ENCODE results near the gene ACAN. TPM values are rescaled to one million over a fixed set of nuclear protein-coding genes. Genes with fewer than 3 reads are reported as not detected.
A peak's percentile ranks its signal among the peaks of the same experiment; 100 is the strongest.

ACAN gene
- total RNA-seq, 1 experiment from 2014 or later, result 0.50 TPM

DNA sequence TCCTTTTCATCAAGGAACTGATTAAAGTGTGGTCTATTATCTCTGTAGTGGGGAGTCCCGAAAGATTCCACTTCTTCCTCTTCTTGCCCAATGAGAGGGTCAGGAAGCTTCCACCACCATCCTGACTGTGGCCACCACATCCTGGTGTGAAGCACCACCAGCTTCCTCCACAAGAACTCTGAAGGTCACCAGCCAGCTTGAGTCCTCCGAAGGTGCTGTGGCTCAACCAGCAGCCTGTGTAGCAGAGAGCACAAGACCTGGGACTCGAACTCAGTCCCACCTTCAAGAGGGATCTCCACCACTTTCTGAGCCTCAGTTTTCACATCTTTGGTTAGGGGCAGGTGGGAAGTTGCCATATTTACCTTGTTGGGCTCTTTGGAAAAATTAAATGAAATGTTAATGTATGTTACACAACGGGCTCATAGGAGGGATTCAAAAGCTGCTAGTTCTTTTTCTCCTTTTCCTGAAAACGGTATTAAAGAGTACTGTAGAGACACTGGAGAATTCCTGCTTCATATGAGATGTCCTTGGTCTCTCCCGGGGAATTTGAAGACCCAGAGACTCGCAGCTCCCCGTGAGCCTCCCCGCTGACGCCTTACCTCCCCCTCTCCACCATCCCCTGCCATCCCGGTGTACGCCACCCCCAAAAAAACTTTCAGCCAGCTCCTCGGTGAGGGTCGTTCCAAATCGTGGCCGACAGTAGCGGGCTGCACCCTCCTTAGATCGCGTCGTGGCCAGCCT is 816 bp upstream of the ACAN start:
- H3K27ac Mint-ChIP-seq, result no peak overlapping the region; a peak in 1 of 7 replicates
- H3K27me3 Mint-ChIP-seq (ENCODE audit: low read depth), result peaks cover 95% of the 10 kb centered on the region
- peaks cover 0 to 2% of the 10 kb centered on the region in 2 experiments; a peak in 1 of 5 replicates for H3K9me3 Mint-ChIP-seq

More for the DNA sequence above, 816 bp upstream of the ACAN start:
- H2BK120ac ChIP-seq (ENCODE audit: low read depth, low read length, poor library complexity, severe bottlenecking), result no peak overlapping the region
- H3K56ac ChIP-seq (ENCODE audit: insufficient read length, low read depth, low read length), result no peak overlapping the region
- H2AFZ ChIP-seq (ENCODE audit: low read length), result no peak overlapping the region
- no peak for TF ChIP-seq CTCF (conservative IDR thresholded peaks at IDR 0.05)
- peaks cover 0 to 2% (median 0%) of the 10 kb centered on the region in 3 experiments; a peak in 2 of 7 replicates for H3K36me3 Mint-ChIP-seq (ENCODE audit: insufficient read depth in 1 of 3, low read depth in 3 of 3)
- no peak for DNase-seq
- H3K18ac ChIP-seq (ENCODE audit: insufficient read length, low read depth, low read length), result no peak overlapping the region
- H3K9me3 ChIP-seq (ENCODE audit: control insufficient read depth, low read depth, low read length), result no peaks in the 10 kb centered on the region
- no peak overlapping the region for H3K4ac ChIP-seq (ENCODE audit: low read depth, low read length)
- H3K9ac ChIP-seq (ENCODE audit: extremely low read depth, insufficient read length, low read length), result no peak overlapping the region
- no peak overlapping the region for H2BK12ac ChIP-seq (ENCODE audit: insufficient read length, low read depth, low read length)
- H2AK5ac ChIP-seq (ENCODE audit: insufficient read length, low read length), result no peak overlapping the region
- no peak overlapping the region for H4K91ac ChIP-seq (ENCODE audit: insufficient read length, low read depth, low read length)
- no peak overlapping the region for H2BK15ac ChIP-seq (ENCODE audit: low read depth, low read length)
- no peak overlapping the region for H4K5ac ChIP-seq (ENCODE audit: insufficient read length, low read depth, low read length)
- no peak overlapping the region for H3T11ph ChIP-seq (ENCODE audit: low read length)
- H3K4me1 ChIP-seq (ENCODE audit: insufficient read depth, low read length), result no peaks in the 10 kb centered on the region
- H3K4me2 ChIP-seq (ENCODE audit: insufficient read depth, insufficient read length, low read length), result peak overlapping the region; percentile 67
- peaks cover 37% of the 10 kb centered on the region for H3K27me3 ChIP-seq (ENCODE audit: insufficient read depth, low read length)
- no peaks in the 10 kb centered on the region for H3K79me1 ChIP-seq (ENCODE audit: insufficient read depth, low read depth, low read length, poor library complexity, severe bottlenecking)
- no peaks in the 10 kb centered on the region for H4K20me1 ChIP-seq (ENCODE audit: control insufficient read depth, insufficient read depth, insufficient read length)
- no peak overlapping the region for H2BK5ac ChIP-seq (ENCODE audit: insufficient read length, low read length)
- no peak overlapping the region for H3K27ac ChIP-seq (ENCODE audit: insufficient read length, low read depth, low read length)
- H3K23me2 ChIP-seq (ENCODE audit: insufficient read length, low read depth, low read length, poor library complexity, severe bottlenecking), result peaks cover 11% of the 10 kb centered on the region
- no peak overlapping the region for H2BK20ac ChIP-seq (ENCODE audit: low read depth, low read length, poor library complexity, severe bottlenecking)
- no peak overlapping the region for H3K23ac ChIP-seq (ENCODE audit: insufficient read length, low read depth, low read length)
- H3K79me2 ChIP-seq (ENCODE audit: insufficient read depth, low read length), result no peaks in the 10 kb centered on the region
- H3K14ac ChIP-seq (ENCODE audit: insufficient read depth, low read length), result peak overlapping the region; percentile 37; the same call in 1 of the 2 replicates
- no CpG with 5 or more reads among the region's 20 CpGs for WGBS (ENCODE audit: extremely low coverage, insufficient read length, low lambda C conversion rate)
- H3K4me3 Mint-ChIP-seq, result peak overlapping the region; percentile 82 to 97
- no peak overlapping the region for H4K8ac ChIP-seq (replicated peaks; ENCODE audit: insufficient read length, low read depth, low read length)
- H3K4me1 Mint-ChIP-seq, result peaks cover 2 to 18% of the 10 kb centered on the region in 2 experiments; a peak in 3 of 4 replicates
